Memory B cell (primary cell): ENCODE results near the gene ETV7.

Experiments
- ATAC-seq: fragments of 150-1000 bp; cut with Tn5 transposase; 2 replicates; pipeline ENCODE4 v1.10.0; 2021; ENCODE audit warnings: low read depth, mild to moderate bottlenecking, moderate library complexity
- DNase-seq, 2 donors: peaks; one replicate each; pipeline ENCODE4 v3.0.0; 2022; ENCODE audit warnings: low spot score in 2 of 2
- H3K27ac Mint-ChIP-seq: one replicate; pipeline ENCODE4 v1.8.0; 2022; ENCODE audit warnings: mild to moderate bottlenecking, moderate library complexity, mixed read lengths
- H3K27me3 Mint-ChIP-seq: one replicate; pipeline ENCODE4 v1.8.0; 2022; ENCODE audit warnings: mixed read lengths
- H3K36me3 Mint-ChIP-seq: one replicate; pipeline ENCODE4 v1.8.0; 2022; ENCODE audit warnings: mild to moderate bottlenecking, mixed read lengths
- H3K4me1 Mint-ChIP-seq: one replicate; pipeline ENCODE4 v1.8.0; 2022; ENCODE audit warnings: mixed read lengths
- H3K4me3 Mint-ChIP-seq: one replicate; pipeline ENCODE4 v1.8.0; 2022; ENCODE audit warnings: mild to moderate bottlenecking, moderate library complexity, mixed read lengths
- H3K9me3 Mint-ChIP-seq: one replicate; pipeline ENCODE4 v1.8.0; 2022; ENCODE audit warnings: mixed read lengths

ETV7 gene

DNA sequence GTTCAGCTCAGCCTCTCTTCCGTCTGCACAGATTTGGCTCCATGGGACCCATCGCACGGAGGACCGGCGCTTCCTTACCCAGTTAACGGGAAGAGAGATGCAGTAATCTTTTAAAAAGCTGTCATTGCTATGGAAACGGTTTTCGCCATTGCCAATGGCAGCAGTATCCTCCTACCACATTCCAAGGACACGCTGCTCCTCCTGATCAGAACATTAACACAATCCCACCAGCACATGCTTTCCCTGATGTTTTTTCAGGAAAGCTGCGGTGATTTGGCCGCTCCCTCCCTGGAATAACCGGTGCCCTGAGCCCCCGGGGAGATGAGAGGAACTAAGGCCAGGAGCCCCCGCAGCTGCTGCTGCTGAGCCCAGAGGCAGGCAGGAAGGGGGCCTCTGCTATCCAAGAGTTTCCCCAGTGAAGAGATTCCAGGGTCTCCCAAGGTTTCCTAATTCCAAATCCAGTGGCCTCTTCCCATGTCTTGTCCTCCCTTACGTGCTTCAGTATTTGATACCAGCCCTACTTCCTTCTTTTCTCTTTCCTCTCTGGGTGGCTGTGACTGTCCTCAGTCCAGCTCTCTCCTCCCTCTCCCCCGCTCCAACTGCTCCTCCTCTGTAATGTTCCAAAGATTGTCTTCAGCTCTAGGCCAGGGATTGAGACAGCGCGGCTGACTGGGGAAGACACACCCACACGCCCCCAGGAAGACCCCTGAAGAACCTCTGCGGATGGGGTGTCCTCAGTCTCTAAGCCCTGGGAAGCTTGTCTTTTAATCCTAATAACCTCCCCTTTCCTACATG lies 53.3 kb downstream of the ETV7 start:
- no peak for ATAC-seq
- no peak overlapping the region for H3K4me3 Mint-ChIP-seq
- H3K27ac Mint-ChIP-seq, result no peak overlapping the region
- no peak for DNase-seq
- H3K9me3 Mint-ChIP-seq, result no peaks in the 10 kb centered on the region
- H3K4me1 Mint-ChIP-seq, result peaks cover 15% of the 10 kb centered on the region
- peaks cover 20% of the 10 kb centered on the region for H3K27me3 Mint-ChIP-seq
- H3K36me3 Mint-ChIP-seq, result no peaks in the 10 kb centered on the region

DNA sequence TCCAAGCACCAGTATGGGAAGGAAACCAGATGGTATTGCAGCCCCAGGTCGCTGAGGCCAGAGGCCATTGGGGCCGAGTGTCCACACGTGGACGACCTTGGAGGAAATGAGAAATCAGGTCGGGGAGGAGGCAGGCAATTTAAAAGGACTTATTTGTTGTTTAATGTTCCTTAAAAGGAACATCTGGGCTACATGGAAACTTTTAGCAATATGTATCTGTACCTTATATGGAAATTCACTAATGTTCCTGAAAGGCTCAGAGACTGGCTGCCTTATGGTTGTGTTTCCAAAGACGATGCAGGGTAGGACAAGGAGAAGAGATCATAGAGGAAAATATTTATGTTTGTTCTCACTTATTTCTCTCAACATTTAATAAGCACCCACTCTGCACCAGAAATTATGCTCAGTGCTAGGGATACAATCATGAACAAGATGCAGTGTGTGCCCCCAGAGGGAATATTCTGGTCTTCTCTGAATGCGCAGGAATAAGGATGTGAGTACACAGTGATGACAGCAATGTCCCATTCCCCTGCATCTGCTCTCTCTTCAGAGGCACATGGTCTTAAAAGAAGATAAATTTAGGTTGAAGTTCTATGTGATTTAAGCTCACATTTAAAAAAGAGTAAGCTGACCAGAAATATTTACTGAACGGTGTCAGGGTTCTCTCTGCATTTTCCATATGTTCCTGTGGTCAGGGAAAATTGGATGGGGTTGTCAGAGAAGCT lies 54.1 kb downstream of the ETV7 start:
- Mint-ChIP-seq H3K27me3 (peaks cover 20% of the 10 kb centered on the region), H3K9me3 (no peaks in the 10 kb centered on the region), H3K4me3 (no peak overlapping the region), H3K4me1 (peaks cover 15% of the 10 kb centered on the region), H3K27ac (no peak overlapping the region), H3K36me3 (no peaks in the 10 kb centered on the region)
- DNase-seq (no peak), ATAC-seq (no peak)

GRCh38 chr6:36331381-36331780 lies 56.1 kb downstream of the ETV7 start:
- H3K27ac Mint-ChIP-seq, result no peak overlapping the region
- DNase-seq (no peak), ATAC-seq (no peak)
- H3K4me3 Mint-ChIP-seq, result no peak overlapping the region
- peaks cover 13% of the 10 kb centered on the region for H3K4me1 Mint-ChIP-seq
- H3K9me3 Mint-ChIP-seq, result no peaks in the 10 kb centered on the region
- H3K36me3 Mint-ChIP-seq, result no peaks in the 10 kb centered on the region
- peaks cover 19% of the 10 kb centered on the region for H3K27me3 Mint-ChIP-seq

DNA sequence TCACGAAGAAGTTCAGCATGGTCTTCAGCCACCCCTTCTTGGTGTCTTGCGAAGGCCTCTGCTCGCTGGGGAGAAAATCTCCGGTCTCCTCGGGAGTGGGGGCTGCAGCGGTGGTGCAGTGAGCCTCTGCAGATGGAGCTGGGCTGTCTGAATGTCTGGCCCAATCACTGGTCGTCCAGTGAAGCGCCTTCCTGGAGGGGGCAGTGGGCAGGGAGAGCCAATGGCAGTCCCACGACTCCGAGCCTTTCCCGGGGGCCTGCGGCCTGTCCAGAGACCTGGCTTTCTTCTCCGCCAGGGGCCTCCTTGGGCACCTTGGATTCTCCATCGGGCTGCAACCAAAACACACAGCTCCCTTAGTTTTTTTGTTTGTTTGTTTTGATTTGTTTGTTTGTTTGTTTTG lies 57.1 kb downstream of the ETV7 start:
- Mint-ChIP-seq H3K9me3 (no peaks in the 10 kb centered on the region), H3K27me3 (peaks cover 15% of the 10 kb centered on the region), H3K4me3 (no peak overlapping the region), H3K27ac (no peak overlapping the region), H3K4me1 (peaks cover 13% of the 10 kb centered on the region), H3K36me3 (no peaks in the 10 kb centered on the region)
- ATAC-seq (no peak), DNase-seq (no peak)

GRCh38 chr6:36329798-36330291 lies 57.6 kb downstream of the ETV7 start:
- no peak for ATAC-seq
- H3K4me1 Mint-ChIP-seq, result peaks cover 10% of the 10 kb centered on the region
- H3K27me3 Mint-ChIP-seq, result peaks cover 12% of the 10 kb centered on the region
- H3K27ac Mint-ChIP-seq, result no peak overlapping the region
- no peak overlapping the region for H3K4me3 Mint-ChIP-seq
- DNase-seq, result no peak
- no peaks in the 10 kb centered on the region for H3K9me3 Mint-ChIP-seq
- no peaks in the 10 kb centered on the region for H3K36me3 Mint-ChIP-seq

DNA sequence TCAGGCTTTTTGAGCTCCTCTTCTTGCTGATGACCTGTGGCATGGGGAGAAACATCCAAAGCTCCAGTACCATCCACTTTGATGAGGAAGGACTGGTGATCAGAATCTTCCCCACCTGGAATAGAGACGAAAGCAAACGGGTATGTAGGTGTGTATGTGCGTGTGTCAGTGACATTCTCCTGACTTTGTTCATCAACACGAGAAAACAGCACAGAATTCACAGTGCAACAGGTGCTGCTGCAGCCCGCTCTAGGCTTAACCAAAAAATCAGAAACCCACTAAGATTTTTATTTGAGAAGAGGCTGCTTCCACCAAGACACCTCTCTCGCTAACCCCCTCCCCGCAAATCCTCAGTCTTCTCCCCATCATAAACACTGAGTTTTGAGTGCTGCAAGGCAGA lies 58.9 kb downstream of the ETV7 start:
- Mint-ChIP-seq H3K4me3 (no peak overlapping the region), H3K4me1 (peaks cover 5% of the 10 kb centered on the region), H3K27ac (no peak overlapping the region), H3K9me3 (no peaks in the 10 kb centered on the region), H3K36me3 (no peaks in the 10 kb centered on the region), H3K27me3 (peaks cover 6% of the 10 kb centered on the region)
- DNase-seq, result no peak
- ATAC-seq, result no peak

DNA sequence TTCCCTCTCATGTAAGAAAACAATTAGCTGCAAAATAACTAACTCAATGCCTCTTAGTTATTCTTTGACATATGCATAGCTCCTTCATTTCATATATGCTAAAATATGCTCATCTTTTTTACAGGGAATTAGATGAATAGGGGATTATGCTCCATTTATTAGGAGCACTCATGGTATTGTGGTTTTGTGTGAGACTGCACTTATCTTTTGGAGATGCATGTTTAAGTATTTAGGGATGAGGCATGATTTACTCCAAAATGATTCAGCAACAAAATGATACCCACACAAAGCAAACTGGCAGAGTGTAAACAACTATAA lies 59.6 kb downstream of the ETV7 start:
- no peaks in the 10 kb centered on the region for H3K9me3 Mint-ChIP-seq
- no peaks in the 10 kb centered on the region for H3K36me3 Mint-ChIP-seq
- peaks cover 6% of the 10 kb centered on the region for H3K27me3 Mint-ChIP-seq
- DNase-seq (no peak), ATAC-seq (no peak)
- no peak overlapping the region for H3K4me3 Mint-ChIP-seq
- no peak overlapping the region for H3K27ac Mint-ChIP-seq
- peaks cover 5% of the 10 kb centered on the region for H3K4me1 Mint-ChIP-seq

GRCh38 chr6:36327226-36327918 lies 60.1 kb downstream of the ETV7 start:
- no peaks in the 10 kb centered on the region for H3K36me3 Mint-ChIP-seq
- no peak overlapping the region for H3K4me3 Mint-ChIP-seq
- H3K27ac Mint-ChIP-seq, result no peak overlapping the region
- no peak for ATAC-seq
- DNase-seq, result no peak
- H3K4me1 Mint-ChIP-seq, result peaks cover 5% of the 10 kb centered on the region
- H3K27me3 Mint-ChIP-seq, result peaks cover 6% of the 10 kb centered on the region
- H3K9me3 Mint-ChIP-seq, result no peaks in the 10 kb centered on the region

DNA sequence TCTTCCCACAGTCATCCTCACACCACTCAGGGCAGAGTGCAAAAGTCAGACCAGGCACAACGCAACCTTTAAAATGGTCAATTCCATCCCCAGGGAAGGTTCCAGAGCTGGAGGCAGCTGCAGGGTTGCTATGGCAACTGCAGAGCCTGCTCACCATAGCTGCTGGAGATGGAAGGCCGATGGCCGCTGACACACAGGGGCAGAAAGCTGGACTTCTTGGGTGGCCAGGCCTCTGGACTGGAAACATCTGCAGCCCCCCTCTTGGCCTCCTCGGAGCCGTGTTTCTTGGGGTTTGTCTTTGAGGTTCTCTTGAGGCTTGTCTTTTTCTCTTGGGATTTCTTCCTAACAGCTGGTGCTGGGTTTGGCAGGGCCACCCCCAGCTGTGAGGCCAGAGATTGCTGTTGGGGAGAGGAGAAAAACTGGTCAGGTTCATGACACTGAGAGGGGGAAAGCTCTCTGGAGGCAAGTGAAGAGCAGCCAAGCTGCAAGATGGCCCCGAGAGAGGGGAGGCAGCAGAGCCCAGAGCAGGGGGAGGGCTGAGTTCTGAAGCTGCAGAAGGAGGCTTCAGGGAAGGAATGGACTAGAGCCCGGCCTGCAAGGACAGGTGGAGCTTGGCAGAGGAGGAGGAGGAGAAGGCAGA lies 61.0 kb downstream of the ETV7 start:
- Mint-ChIP-seq H3K36me3 (no peaks in the 10 kb centered on the region), H3K4me3 (no peak overlapping the region), H3K9me3 (no peaks in the 10 kb centered on the region), H3K27ac (no peak overlapping the region), H3K4me1 (peaks cover 5% of the 10 kb centered on the region), H3K27me3 (peaks cover 2% of the 10 kb centered on the region)
- DNase-seq, result no peak
- ATAC-seq, result no peak

GRCh38 chr6:36324715-36325114 lies 62.8 kb downstream of the ETV7 start:
- H3K27ac Mint-ChIP-seq, result no peak overlapping the region
- H3K9me3 Mint-ChIP-seq, result no peaks in the 10 kb centered on the region
- H3K4me1 Mint-ChIP-seq, result peaks cover 5% of the 10 kb centered on the region
- H3K4me3 Mint-ChIP-seq, result no peak overlapping the region
- DNase-seq, result no peak
- H3K27me3 Mint-ChIP-seq, result peaks cover 2% of the 10 kb centered on the region
- ATAC-seq, result no peak
- H3K36me3 Mint-ChIP-seq, result no peaks in the 10 kb centered on the region

DNA sequence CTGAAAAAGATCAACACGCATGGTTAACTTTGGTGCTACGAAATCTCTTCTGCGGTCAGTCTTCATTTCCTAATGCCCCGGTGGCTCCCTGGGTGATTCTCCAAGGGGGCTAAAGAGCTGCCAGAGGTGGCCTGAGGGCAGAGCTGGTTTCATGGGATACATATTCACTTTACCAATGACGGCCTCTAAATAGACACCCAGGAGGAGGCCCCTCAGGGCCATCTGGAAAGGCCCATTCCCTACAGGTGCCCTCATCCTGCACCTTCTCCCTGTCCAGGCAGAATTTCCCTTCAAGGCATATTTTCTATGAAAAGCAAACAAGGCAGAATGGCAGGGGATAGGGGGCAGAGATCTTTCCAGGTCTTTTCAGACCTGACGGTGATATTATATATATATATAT lies 63.3 kb downstream of the ETV7 start:
- Mint-ChIP-seq H3K4me1 (peaks cover 3% of the 10 kb centered on the region), H3K9me3 (no peaks in the 10 kb centered on the region), H3K4me3 (no peak overlapping the region), H3K27ac (no peak overlapping the region), H3K27me3 (no peaks in the 10 kb centered on the region), H3K36me3 (no peaks in the 10 kb centered on the region)
- ATAC-seq, result no peak
- no peak for DNase-seq

GRCh38 chr6:36323062-36323461 lies 64.4 kb downstream of the ETV7 start:
- Mint-ChIP-seq H3K27me3 (no peaks in the 10 kb centered on the region), H3K36me3 (no peaks in the 10 kb centered on the region), H3K27ac (no peak overlapping the region), H3K4me1 (peaks cover 3% of the 10 kb centered on the region), H3K9me3 (no peaks in the 10 kb centered on the region), H3K4me3 (no peak overlapping the region)
- DNase-seq (no peak), ATAC-seq (no peak)

GRCh38 chr6:36322591-36322990 lies 64.9 kb downstream of the ETV7 start:
- H3K36me3 Mint-ChIP-seq, result no peaks in the 10 kb centered on the region
- peaks cover 3% of the 10 kb centered on the region for H3K4me1 Mint-ChIP-seq
- peaks cover 2% of the 10 kb centered on the region for H3K27me3 Mint-ChIP-seq
- no peak overlapping the region for H3K4me3 Mint-ChIP-seq
- ATAC-seq (no peak), DNase-seq (no peak)
- no peaks in the 10 kb centered on the region for H3K9me3 Mint-ChIP-seq
- H3K27ac Mint-ChIP-seq, result no peak overlapping the region

DNA sequence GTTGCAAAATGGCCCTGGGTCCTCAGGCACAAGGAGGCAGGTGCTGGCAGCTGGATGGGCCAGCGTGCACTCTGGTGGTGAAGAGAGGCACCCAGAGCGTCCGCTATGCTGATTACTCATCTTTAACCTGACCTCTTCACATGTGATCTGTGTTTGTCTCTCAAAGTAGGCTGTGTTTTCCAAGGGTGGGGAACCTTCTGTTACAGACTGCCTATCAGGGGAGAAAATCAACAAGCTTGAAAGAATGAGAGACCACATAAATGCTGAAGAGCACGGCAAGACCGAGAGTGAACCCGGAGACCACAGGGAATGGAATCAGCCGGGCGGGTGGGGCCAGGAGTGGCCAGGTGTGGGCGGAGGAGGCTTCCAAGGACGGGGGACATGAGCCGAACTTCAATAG lies 67.0 kb downstream of the ETV7 start:
- H3K27ac Mint-ChIP-seq, result no peak overlapping the region

More for the DNA sequence above, 67.0 kb downstream of the ETV7 start:
- H3K27me3 Mint-ChIP-seq, result peaks cover 2% of the 10 kb centered on the region
- H3K9me3 Mint-ChIP-seq, result no peaks in the 10 kb centered on the region
- DNase-seq, result no peak
- H3K4me3 Mint-ChIP-seq, result no peak overlapping the region
- no peaks in the 10 kb centered on the region for H3K4me1 Mint-ChIP-seq
- H3K36me3 Mint-ChIP-seq, result no peaks in the 10 kb centered on the region
- no peak for ATAC-seq
